Dedifferentiated amniotic fluid mesenchymal stem cell (primary cell): ENCODE results near the gene SPESP1.

Source experiments
- DNase-seq: peaks from one replicate; pipeline ENCODE4 v3.0.0-alpha.2; 2016; ENCODE audit errors: extremely low spot score

SPESP1 gene

GRCh38 chr15:68991723-68992122, 61.4 kb downstream of the SPESP1 start:
- no peak for DNase-seq

- DNase-seq, result no peak
Measured at GRCh38 chr15:68992696-68993095, 62.4 kb downstream of the SPESP1 start.

GRCh38 chr15:68993276-68993675, 63.0 kb downstream of the SPESP1 start:
- no peak for DNase-seq

- no peak for DNase-seq
Measured at GRCh38 chr15:68994149-68994548, 63.8 kb downstream of the SPESP1 start.

- no peak for DNase-seq
Measured at GRCh38 chr15:68994981-68995761, 64.8 kb downstream of the SPESP1 start.
